Stimulated activated CD8-positive, alpha-beta memory T cell treated with anti-CD3 and anti-CD28 coated beads, Interleukin-7, amount 100 ng/mL, for 1 hour (primary cell): Measurements from ENCODE around the gene RGS4.

ENCODE experiments used
- DNase-seq, 2 donors: peaks; one replicate each; pipeline ENCODE4 v3.0.0-alpha.2; 2020; ENCODE audit warnings: low read depth in 2 of 2

RGS4 gene

GRCh38 chr1:163069142-163069541 lies at the start of gene RGS4:
Gene RGS4 (plus strand): TSS chr1:163069361. CDS start chr1:163069485, 124 bp downstream.
- no peak for DNase-seq

DNA sequence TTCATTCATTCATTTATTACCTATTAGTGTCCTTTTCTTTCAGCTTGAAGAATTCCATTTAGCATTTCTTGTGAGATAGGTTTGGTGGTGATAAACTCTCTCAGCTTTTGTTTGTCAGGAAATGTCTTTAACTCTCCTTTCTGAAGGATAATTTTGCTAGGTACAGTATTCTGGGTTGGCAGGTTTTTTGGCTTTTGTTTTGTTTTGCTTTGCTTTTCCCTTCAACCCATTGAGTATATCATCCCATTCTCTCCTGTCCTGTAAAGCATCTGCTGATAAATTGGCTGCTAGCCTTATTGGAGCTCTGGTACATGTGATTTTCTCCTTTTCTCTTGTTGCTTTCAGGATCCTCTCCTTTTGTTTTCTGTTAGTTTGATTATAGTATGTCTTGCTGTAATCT lies 47.0 kb upstream of the RGS4 start:
- no peak for DNase-seq

GRCh38 chr1:163027610-163028009 lies 41.6 kb upstream of the RGS4 start:
- no peak for DNase-seq

DNA sequence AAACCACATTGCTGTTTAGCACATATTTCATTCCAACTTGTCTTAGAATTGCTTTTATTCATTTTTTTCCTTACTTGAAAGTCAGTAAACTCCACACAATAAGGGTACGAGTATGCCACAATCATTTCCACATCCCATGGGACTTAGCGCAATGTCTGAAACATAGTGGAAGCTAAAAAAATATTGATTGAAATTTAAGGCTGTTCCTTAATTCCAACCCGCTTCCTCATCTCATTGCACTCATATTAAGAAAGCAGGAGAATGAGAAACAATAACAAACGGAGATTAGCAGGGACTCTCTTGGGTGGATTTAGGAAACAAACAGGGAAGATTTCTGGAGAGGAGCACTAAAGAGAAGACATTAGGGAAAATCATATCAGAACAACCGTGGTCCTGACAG lies 39.3 kb upstream of the RGS4 start:
- DNase-seq, result no peak

- DNase-seq, result no peak
Observed at GRCh38 chr1:163035446-163036249, 33.5 kb upstream of the RGS4 start.

- no peak for DNase-seq
Observed at GRCh38 chr1:163036671-163037070, 32.5 kb upstream of the RGS4 start.

GRCh38 chr1:163038928-163039706 lies 30.0 kb upstream of the RGS4 start:
- no peak for DNase-seq

DNA sequence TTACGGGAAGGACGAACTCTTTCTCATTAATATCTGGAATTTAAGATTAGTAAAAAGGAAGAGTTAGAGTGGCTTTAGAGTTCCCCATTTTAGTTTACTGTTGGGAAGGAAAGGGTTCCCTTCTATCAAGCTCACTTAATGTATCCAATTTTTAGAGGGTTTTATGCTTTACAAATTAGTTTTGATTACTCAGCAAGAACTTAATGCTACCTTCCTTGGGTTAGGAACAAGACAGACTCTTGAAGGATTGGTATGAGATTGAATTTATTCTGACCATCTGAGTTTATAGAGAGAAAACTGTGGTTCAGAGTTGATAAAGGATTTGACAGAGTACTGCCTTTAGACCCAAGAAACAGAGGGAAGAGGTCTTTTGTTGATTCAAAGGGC lies 29.5 kb upstream of the RGS4 start:
- no peak for DNase-seq

DNA sequence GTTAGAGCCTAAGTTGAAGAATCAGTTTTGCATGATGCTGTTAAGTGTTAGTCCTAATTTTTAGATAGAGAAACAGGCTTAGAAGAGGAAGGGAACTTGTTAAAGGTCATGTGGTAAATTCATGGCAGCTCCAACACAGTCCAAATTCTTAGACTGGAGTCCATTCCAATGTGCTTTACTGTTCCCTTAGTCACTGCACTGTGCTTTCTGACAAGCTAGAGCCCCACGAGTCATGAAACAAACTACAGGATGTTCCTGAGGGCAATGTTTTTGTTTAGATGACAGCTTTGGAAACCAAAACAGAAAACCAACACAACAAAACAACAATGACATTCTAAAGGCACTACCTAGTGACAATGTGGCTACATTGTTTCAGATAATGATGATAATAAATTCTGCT lies 23.1 kb upstream of the RGS4 start:
- DNase-seq, result no peak

DNA sequence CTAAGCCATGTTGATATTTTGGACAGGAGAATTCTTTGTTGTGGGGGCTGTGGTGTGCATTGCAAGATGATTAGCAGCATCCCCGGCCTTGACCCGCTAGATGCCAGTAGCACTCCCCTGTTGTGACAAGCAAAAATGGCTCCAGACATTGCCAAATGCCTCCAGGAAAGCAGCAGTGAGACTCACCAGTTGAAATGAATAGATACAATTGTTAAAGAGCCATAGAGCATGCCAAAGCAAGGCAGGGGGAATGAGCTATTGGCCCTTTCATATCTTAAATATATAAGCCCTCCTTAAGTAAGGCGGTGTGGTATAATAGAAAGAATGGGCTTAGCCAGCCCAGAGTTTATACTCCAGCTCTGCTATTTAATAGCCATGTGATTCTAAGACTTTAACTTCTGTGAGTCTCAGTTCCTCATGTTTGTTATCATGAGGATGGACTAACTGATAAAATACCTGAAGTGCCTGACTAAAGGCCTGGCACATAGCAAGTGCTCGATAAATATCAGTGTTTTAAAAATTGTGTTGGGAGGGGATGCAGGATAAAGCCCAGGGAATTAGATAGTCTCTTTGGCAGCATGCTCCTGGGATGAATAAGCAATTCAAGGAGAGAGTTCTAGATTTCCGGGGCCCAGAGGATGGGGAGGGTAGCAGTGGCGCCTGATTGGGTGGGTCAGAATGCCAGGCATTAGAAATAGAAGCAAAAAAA lies 21.1 kb upstream of the RGS4 start:
- DNase-seq, result no peak

DNA sequence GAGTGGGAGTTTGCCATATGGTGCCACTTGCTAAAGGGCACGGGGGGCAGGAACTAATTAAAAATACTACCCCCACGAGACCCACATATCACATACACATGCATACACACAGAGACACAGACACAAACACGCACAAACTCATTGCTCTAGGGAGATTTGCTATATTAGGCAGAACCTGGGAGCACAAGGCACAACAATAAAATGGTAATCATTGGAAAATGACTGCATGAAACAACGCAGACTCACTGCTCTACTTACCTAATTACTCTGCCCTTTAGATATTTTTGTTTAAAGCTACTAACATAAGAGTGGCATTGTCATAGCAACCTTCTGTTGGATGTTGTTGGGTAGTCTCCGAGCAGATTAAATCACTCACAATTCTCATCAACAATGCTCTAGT lies 20.3 kb upstream of the RGS4 start:
- no peak for DNase-seq

GRCh38 chr1:163049296-163049695 lies 19.9 kb upstream of the RGS4 start:
- no peak for DNase-seq

DNA sequence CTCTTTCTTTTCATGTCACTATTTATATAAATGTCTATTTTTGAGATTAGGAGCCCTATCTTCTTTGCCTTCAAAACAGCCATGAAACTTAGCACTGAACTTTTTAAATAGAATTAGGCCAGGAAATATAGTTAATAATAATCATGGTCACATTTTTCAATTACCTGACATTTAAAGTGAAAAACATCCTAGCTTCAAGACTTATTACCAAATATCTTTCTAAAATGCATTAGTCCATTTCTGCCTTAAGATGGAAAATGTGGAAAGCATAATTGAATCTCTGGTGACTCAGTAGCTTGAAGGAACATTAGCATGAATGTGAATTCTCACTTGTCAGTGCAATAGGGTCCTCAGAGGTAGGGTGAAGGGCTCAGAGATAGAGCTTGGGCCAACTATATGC lies 18.7 kb upstream of the RGS4 start:
- no peak for DNase-seq

- DNase-seq, result no peak
Observed at GRCh38 chr1:163054181-163054591, 15.0 kb upstream of the RGS4 start.

DNA sequence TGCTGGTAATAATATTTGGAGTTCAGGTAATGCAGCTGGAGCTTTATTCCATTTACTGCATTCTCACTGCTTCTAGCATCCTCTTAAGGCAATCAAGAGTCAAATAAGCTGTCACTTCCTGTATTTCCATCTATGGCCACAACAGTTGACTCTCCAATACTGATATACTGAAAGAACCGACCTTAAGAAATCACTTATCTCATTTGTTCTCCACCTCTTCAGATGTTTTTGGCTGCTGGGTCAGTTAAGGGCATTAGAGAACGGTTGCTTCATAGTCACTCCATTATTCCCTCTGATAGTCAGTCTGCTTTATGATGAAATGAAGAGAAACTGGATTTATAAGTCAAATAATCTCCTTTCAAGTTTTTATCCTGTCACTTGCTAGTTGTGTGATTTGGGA lies 14.2 kb upstream of the RGS4 start:
- no peak for DNase-seq

DNA sequence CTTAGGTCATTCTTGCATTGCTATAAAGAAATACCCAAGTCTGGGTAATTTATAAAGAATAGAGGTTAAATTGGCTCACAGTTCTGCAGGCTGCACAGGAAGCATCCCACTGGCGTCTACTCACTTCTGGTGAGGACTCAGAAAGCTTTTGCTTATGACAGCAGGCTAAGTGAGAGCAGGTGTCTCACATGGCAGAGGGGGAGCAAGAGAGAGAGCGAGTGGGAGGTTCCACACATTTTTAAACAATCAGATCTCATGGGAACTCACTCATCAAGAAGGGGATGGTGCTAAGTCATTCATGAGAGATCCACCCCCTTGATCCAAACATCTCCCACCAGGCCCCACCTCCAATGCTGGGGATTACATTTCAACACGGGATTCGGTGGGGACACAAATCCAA lies 13.6 kb upstream of the RGS4 start:
- no peak for DNase-seq

GRCh38 chr1:163056831-163057230 lies 12.3 kb upstream of the RGS4 start:
- DNase-seq, result no peak

GRCh38 chr1:163060343-163061007 lies 8.7 kb upstream of the RGS4 start:
- no peak for DNase-seq

DNA sequence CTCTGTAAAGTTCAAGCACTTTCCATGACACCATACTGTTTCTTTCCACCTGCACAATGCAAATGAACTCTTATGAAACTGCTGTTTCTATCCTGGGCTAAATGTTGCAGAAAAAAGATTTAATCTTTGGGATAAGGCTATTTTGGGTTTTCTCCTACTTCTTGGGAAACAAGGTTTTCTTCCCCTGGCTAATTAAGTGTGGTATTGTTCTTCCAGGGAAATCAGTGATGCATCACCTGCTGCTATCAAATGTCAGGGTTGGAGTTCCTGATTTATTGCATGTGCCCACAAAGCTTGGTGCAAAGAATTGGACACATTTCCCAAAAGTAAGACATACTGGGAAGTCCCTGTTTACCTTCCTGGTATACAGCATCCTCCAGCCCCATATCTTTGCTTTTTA lies 6.0 kb upstream of the RGS4 start:
- DNase-seq, result no peak

DNA sequence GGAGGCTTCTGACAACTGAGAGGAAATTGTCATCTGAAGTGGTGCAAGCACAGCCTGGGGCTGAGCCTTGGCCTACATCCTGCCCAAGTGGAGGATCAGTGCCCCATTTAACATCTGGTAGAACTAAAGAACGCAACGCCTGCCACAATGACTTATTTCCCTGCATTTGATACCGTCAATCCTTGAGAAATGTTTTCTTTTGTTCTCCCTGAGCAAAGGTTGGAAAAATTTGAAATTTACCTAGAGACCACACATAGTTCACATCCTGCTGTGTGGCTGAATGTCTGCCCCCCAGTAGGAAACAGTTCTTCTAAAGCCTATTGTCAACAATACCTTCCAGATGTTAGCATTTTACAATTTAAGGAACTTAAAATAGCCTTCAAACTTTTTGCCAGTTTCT lies 5.6 kb upstream of the RGS4 start:
- no peak for DNase-seq

- DNase-seq, result no peak
Observed at GRCh38 chr1:163066168-163066567, 3.0 kb upstream of the RGS4 start.

DNA sequence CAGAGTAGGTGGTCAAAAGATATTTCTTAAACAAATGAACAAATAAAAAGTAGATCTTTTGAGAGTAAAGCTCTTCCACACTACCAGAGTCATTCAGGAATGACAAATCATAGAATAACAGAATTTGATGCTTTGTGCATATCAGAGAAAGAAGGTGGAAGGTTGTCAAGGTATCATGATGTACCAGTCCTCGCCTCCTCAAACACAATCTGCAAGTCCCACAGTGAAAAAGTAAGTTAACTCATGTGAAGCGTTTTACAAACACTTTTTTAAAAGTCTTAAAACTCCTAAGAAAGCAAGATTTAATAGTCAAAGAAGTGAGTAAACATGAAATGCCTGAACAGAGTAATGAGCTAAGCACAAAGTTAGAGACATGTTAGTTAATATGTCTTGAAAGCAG lies 2.5 kb upstream of the RGS4 start:
- no peak for DNase-seq
